HEK293T (cell line): ENCODE data around the gene TMEM178B.

Experiments
- BHLHE40 ChIP-seq: fragments of 450-650 bp; IDR thresholded peaks from 2 replicates; pipeline ENCODE4 v1.6.1; 2016; ENCODE audit warnings: mild to moderate bottlenecking, moderate library complexity, borderline replicate concordance
- CTBP1 ChIP-seq: fragments of 450-650 bp; IDR thresholded peaks from 2 replicates; pipeline ENCODE4 v1.6.1; 2016; ENCODE audit warnings: borderline replicate concordance
- ELF4 ChIP-seq: fragments of 450-650 bp; IDR thresholded peaks from 2 replicates; pipeline ENCODE4 v1.6.1; 2017; ENCODE audit warnings: antibody characterized with exemption
- FOXA1 ChIP-seq: fragments of 450-650 bp; IDR thresholded peaks from 2 replicates; pipeline ENCODE4 v1.6.1; 2016; ENCODE audit warnings: mild to moderate bottlenecking
- FOXM1 ChIP-seq: fragments of 450-650 bp; IDR thresholded peaks from 2 replicates; pipeline ENCODE4 v1.6.1; 2017; ENCODE audit warnings: mild to moderate bottlenecking, borderline replicate concordance
- LEF1 ChIP-seq: fragments of 450-650 bp; IDR thresholded peaks from 2 replicates; pipeline ENCODE4 v1.6.1; 2017; ENCODE audit warnings: mild to moderate bottlenecking, borderline replicate concordance
- SP1 ChIP-seq: fragments of 450-650 bp; IDR thresholded peaks from 2 replicates; pipeline ENCODE4 v1.6.1; 2017
- SUZ12 ChIP-seq: fragments of 450-650 bp; IDR thresholded peaks from 2 replicates; pipeline ENCODE4 v1.6.1; 2016; ENCODE audit warnings: mild to moderate bottlenecking
- TARDBP ChIP-seq: fragments of 450-650 bp; IDR thresholded peaks from 2 replicates; pipeline ENCODE4 v1.6.1; 2016
- TF ChIP-seq, protein P1 (sequence below): fragments of 450-650 bp; IDR thresholded peaks from 2 replicates; pipeline ENCODE4 v1.6.1; 2016

GRCh38 chr7:141389140-141389796 lies 315.4 kb downstream of the TMEM178B start:
- no peak for TF ChIP-seq BHLHE40
- TF ChIP-seq, protein P1, sequence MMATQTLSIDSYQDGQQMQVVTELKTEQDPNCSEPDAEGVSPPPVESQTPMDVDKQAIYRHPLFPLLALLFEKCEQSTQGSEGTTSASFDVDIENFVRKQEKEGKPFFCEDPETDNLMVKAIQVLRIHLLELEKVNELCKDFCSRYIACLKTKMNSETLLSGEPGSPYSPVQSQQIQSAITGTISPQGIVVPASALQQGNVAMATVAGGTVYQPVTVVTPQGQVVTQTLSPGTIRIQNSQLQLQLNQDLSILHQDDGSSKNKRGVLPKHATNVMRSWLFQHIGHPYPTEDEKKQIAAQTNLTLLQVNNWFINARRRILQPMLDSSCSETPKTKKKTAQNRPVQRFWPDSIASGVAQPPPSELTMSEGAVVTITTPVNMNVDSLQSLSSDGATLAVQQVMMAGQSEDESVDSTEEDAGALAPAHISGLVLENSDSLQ, result no peak
- no peak for TF ChIP-seq LEF1
- no peak for TF ChIP-seq SP1
- TF ChIP-seq FOXM1, result no peak
- TF ChIP-seq TARDBP, result no peak
- no peak for TF ChIP-seq SUZ12
- TF ChIP-seq ELF4, result no peak
- TF ChIP-seq FOXA1, result no peak
- TF ChIP-seq CTBP1, result no peak
